Activated CD8-positive, alpha-beta T cell treated with anti-CD3 and anti-CD28 coated beads, Interleukin-2, amount 10 ng/mL, durations not matched to agents 7 days and 5 days (primary cell): ENCODE measurements around the gene PRR19. TPM values are rescaled to one million over a fixed set of nuclear protein-coding genes. Genes with fewer than 3 reads are reported as not detected.

Experiments used
- ATAC-seq: fragments of 150-1000 bp; cut with Tn5 transposase; one replicate; pipeline ENCODE4 v1.10.0; 2021; ENCODE audit warnings: moderate library complexity
- CTCF ChIA-PET: fragments of 350-600 bp; sonication (Branson Sonifier 250); formaldehyde crosslinking; loops from one replicate; lab custom pipeline; 2021; ENCODE audit warnings: antibody characterized with exemption; lab: Charles Lee
- POLR2A ChIA-PET: fragments of 350-600 bp; sonication (Branson Sonifier 250); formaldehyde crosslinking; loops from one replicate; lab custom pipeline; 2021; ENCODE audit warnings: antibody characterized with exemption; lab: Charles Lee
- DNase-seq: peaks from one replicate; pipeline ENCODE4 v3.0.0-alpha.2; 2020
- H3K27ac Mint-ChIP-seq: one replicate; pipeline ENCODE4 v1.8.0; 2021; ENCODE audit warnings: mild to moderate bottlenecking, mixed read lengths
- H3K27me3 Mint-ChIP-seq: one replicate; pipeline ENCODE4 v1.8.0; 2021; ENCODE audit warnings: low read depth, mixed read lengths
- H3K36me3 Mint-ChIP-seq: one replicate; pipeline ENCODE4 v1.8.0; 2021; ENCODE audit warnings: low read depth, mixed read lengths
- H3K4me1 Mint-ChIP-seq: one replicate; pipeline ENCODE4 v1.8.0; 2021; ENCODE audit warnings: low read depth, mixed read lengths
- H3K4me3 Mint-ChIP-seq: one replicate; pipeline ENCODE4 v1.8.0; 2021; ENCODE audit warnings: mild to moderate bottlenecking, mixed read lengths
- H3K9me3 Mint-ChIP-seq: one replicate; pipeline ENCODE4 v1.8.0; 2022; ENCODE audit warnings: mixed read lengths; ENCODE audit not compliant: insufficient read depth
- total RNA-seq, 2 experiments: library from RNA; stranded (reverse); gene quantifications; one replicate each; pipeline ENCODE4 v1.2.3, GENCODE V29; 2021

PRR19 gene
- total RNA-seq, 2 experiments from 2014 or later: 0.44 to 0.55 TPM

DNA sequence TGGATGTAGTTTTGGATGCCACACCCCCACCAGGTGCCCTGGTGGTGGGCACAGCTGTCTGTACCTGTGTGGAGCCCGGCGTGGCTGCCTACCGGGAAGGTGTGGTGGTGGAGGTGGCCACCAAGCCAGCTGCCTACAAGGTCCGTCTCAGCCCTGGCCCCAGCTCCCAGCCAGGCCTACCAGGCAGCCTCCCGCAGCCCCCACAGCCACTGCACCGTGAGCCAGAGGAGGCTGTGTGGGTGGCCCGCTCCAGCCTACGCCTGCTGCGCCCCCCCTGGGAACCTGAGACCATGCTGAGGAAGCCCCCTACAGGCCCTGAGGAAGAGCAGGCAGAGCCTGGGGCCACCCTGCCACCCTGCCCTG lies 29.4 kb upstream of the PRR19 start:
- POLR2A ChIA-PET: no interaction called here
- no peak for DNase-seq
- CTCF ChIA-PET: interaction anchor here (0.7 kb wide), 1 partner anchor 17 kb away, joined by 3 read pairs; no protein-coding TSS in a partner anchor
- Mint-ChIP-seq H3K4me3 (no peak overlapping the region), H3K27me3 (no peaks in the 10 kb centered on the region), H3K9me3 (no peaks in the 10 kb centered on the region), H3K4me1 (peaks cover 59% of the 10 kb centered on the region), H3K36me3 (peaks cover 35% of the 10 kb centered on the region), H3K27ac (no peak overlapping the region)
- ATAC-seq: no peak

DNA sequence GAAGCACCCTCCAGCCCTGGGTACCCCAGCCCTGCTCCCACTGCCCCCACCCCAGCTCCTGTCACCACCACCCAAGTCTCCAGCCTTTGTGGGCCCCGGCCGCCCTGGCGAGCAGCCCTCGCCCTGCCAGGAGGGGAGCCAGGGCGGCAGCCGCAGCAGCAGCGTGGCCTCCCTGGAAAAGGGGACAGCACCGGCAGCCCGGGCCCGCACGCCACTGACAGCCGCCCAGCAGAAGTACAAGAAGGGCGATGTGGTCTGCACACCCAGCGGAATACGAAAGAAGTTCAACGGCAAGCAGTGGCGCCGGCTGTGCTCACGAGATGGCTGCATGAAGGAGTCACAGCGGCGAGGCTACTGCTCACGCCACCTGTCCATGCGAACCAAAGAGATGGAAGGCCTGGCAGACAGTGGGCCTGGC lies 28.9 kb upstream of the PRR19 start:
- no peaks in the 10 kb centered on the region for H3K9me3 Mint-ChIP-seq
- ATAC-seq (no peak), DNase-seq (no peak)
- H3K27ac Mint-ChIP-seq: no peak overlapping the region
- ChIA-PET CTCF (no interaction called here), POLR2A (no interaction called here)
- peaks cover 35% of the 10 kb centered on the region for H3K36me3 Mint-ChIP-seq
- H3K27me3 Mint-ChIP-seq: no peaks in the 10 kb centered on the region
- no peak overlapping the region for H3K4me3 Mint-ChIP-seq
- peaks cover 56% of the 10 kb centered on the region for H3K4me1 Mint-ChIP-seq

DNA sequence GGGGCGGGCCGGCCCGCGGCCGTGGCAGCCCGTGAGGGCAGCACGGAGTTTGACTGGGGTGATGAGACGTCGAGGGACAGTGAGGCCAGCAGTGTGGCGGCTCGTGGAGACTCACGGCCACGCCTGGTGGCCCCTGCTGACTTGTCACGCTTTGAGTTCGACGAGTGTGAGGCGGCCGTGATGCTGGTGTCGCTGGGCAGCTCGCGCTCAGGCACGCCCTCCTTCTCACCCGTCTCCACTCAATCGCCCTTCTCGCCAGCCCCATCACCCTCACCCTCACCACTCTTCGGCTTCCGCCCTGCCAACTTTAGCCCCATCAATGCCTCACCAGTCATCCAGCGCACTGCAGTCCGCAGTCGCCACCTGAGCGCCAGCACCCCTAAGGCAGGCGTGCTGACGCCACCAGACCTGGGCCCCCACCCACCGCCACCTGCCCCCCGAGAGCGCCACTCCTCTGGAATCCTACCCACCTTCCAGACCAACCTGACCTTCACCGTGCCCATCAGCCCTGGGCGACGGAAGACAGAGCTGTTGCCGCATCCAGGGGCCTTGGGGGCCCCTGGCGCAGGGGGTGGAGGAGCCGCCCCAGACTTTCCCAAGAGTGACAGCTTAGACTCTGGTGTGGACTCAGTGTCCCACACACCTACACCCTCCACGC lies 28.4 kb upstream of the PRR19 start:
- POLR2A ChIA-PET: no interaction called here
- no peak for DNase-seq
- no peak overlapping the region for H3K4me3 Mint-ChIP-seq

DNA sequence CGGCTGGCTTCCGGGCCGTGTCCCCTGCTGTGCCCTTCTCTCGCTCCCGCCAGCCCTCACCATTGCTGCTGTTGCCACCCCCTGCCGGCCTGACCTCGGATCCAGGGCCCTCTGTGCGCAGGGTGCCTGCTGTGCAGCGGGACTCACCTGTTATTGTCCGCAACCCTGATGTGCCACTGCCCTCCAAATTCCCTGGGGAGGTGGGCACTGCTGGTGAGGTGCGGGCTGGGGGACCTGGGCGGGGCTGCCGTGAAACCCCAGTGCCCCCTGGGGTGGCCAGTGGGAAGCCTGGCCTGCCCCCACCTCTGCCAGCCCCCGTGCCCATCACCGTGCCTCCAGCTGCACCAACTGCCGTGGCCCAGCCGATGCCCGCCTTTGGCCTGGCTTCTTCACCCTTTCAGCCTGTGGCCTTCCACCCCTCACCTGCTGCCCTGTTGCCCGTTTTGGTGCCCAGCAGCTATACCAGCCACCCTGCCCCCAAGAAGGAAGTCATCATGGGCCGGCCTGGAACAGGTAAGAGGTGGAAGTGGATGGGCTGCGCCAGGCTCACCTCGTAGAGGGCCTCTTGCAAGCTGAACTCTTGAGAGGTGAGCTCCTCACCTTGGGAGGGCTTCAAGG lies 27.8 kb upstream of the PRR19 start:
- CTCF ChIA-PET: interaction anchor here (2.4 kb wide), 1 partner anchor 28 kb away, joined by 5 read pairs; no protein-coding TSS in a partner anchor
- Mint-ChIP-seq H3K27ac (no peak overlapping the region), H3K9me3 (no peaks in the 10 kb centered on the region)

More for the DNA sequence above, 28.4 kb upstream of the PRR19 start:
- CTCF ChIA-PET: no interaction called here
- no peak overlapping the region for H3K27ac Mint-ChIP-seq
- ATAC-seq: no peak
- H3K27me3 Mint-ChIP-seq: no peaks in the 10 kb centered on the region
- H3K9me3 Mint-ChIP-seq: no peaks in the 10 kb centered on the region
- H3K36me3 Mint-ChIP-seq: peaks cover 35% of the 10 kb centered on the region
- H3K4me1 Mint-ChIP-seq: peaks cover 60% of the 10 kb centered on the region

DNA sequence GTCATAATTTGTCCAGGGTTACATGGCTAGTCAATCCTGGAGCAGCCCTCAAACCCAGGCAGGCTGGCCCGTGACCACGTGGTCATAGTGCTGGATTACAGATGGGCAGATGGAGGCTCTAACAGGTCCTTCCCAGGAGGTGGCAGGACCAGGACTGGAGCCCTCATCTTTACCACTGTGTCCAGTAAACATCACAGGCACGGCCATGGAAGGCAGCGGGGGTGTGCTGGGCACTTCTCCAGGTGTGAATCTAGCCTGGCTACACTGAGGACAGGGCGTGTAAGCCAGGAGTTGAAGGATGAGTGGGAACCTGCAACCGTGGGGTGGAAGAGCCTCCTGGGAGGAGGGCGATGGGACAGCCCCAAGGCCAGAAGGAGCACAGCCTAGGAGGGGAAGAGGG lies 26.8 kb upstream of the PRR19 start:
- ATAC-seq: no peak
- Mint-ChIP-seq H3K4me3 (no peak overlapping the region), H3K27me3 (no peaks in the 10 kb centered on the region), H3K4me1 (peaks cover 67% of the 10 kb centered on the region), H3K36me3 (peaks cover 45% of the 10 kb centered on the region), H3K9me3 (no peaks in the 10 kb centered on the region), H3K27ac (peak overlapping the region; percentile 64)
- ChIA-PET CTCF (interaction anchor here (2.4 kb wide), 1 partner anchor 29 kb away, joined by 5 read pairs; no protein-coding TSS in a partner anchor), POLR2A (no interaction called here)
- DNase-seq: no peak

More for the DNA sequence above, 27.8 kb upstream of the PRR19 start:
- no peaks in the 10 kb centered on the region for H3K27me3 Mint-ChIP-seq
- POLR2A ChIA-PET: no interaction called here
- H3K4me1 Mint-ChIP-seq: peaks cover 66% of the 10 kb centered on the region
- no peak for ATAC-seq
- DNase-seq: no peak
- no peak overlapping the region for H3K4me3 Mint-ChIP-seq
- H3K36me3 Mint-ChIP-seq: peaks cover 39% of the 10 kb centered on the region

DNA sequence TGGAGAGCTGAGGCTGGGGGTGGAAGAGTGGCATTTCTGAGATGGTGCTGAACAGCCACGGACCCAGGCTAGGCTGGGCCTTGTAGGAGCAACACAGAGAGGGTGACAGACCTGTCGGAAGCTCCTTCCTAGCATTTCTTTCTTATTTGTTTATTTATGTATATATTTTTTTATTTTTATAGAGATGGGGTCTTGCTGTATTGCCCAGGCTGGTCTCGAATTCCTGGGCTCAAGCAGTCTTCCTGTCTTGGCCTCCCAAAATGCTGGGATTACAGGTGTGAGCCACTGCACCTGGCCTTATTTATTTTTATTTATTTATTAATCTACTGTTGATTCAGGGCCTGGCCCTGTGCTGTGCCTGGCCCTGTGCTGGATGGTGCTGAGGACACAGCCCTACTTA lies 26.4 kb upstream of the PRR19 start:
- CTCF ChIA-PET: interaction anchor here (2.4 kb wide), 1 partner anchor 30 kb away, joined by 5 read pairs; no protein-coding TSS in a partner anchor
- no peak overlapping the region for H3K4me3 Mint-ChIP-seq
- DNase-seq (no peak), ATAC-seq (no peak)
- H3K27ac Mint-ChIP-seq: peak overlapping the region; percentile 90
- POLR2A ChIA-PET: no interaction called here
- H3K9me3 Mint-ChIP-seq: no peaks in the 10 kb centered on the region
- H3K4me1 Mint-ChIP-seq: peaks cover 63% of the 10 kb centered on the region
- no peaks in the 10 kb centered on the region for H3K27me3 Mint-ChIP-seq
- H3K36me3 Mint-ChIP-seq: peaks cover 45% of the 10 kb centered on the region

DNA sequence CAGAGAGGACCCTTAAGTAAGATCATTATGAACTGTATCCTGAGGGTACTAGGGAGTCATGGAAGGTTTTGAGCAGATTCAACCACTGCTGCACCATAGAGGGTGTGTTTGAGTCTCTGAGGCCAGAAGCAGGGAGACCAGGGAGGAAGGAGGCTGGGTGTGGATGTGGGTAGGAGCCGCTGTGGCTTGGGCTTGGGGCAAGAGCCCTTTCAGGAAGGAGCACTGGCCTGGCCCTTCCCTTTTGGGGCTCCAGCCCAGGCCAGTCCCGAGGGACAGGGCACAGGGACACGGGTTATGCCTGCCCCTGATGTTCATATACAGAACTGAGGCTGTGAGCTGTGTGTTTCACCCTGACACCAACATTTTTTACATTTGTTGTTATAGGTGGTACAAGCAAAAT lies 25.6 kb upstream of the PRR19 start:
- Mint-ChIP-seq H3K4me1 (peaks cover 58% of the 10 kb centered on the region), H3K27ac (peak overlapping the region; percentile 90), H3K4me3 (peak overlapping the region; percentile 45), H3K36me3 (peaks cover 41% of the 10 kb centered on the region), H3K27me3 (no peaks in the 10 kb centered on the region), H3K9me3 (no peaks in the 10 kb centered on the region)
- DNase-seq (no peak), ATAC-seq (no peak)
- CTCF ChIA-PET: interaction anchor here (1.7 to 2.4 kb wide), 2 partner anchors 30 to 144 kb away, joined by 4 to 5 read pairs; partner anchors contain the start of gene POU2F2
- POLR2A ChIA-PET: no interaction called here

DNA sequence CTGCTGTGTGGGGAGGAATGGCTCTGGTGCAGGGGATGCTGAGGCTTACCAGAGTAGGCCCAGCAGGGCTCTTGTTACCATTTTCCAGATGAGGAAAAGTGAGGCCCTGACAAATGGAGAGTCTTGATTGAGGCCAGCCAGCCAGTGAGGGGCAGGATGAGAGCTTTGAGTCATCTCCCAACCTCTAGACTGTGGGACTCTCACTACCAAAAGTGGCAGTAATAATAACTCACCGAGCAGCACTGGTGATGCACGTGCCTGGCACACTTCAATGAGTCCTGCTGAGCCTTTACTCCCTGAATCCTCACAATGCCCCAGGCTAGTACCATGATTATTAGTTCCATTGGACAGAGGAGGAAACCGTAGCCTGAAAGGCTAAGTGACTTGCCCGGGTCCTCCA lies 25.1 kb upstream of the PRR19 start:
- no peak overlapping the region for H3K4me3 Mint-ChIP-seq
- no peaks in the 10 kb centered on the region for H3K27me3 Mint-ChIP-seq
- no peak for ATAC-seq
- POLR2A ChIA-PET: interaction anchor here (1.4 kb wide), 1 partner anchor 9 kb away, joined by 4 read pairs; no protein-coding TSS in a partner anchor
- peaks cover 37% of the 10 kb centered on the region for H3K36me3 Mint-ChIP-seq
- CTCF ChIA-PET: interaction anchor here (1.7 kb wide), 1 partner anchor 144 kb away, joined by 4 read pairs; the partner anchor contains the start of gene POU2F2
- peak overlapping the region; percentile 57 for H3K27ac Mint-ChIP-seq
- H3K4me1 Mint-ChIP-seq: peaks cover 59% of the 10 kb centered on the region
- no peak for DNase-seq
- H3K9me3 Mint-ChIP-seq: no peaks in the 10 kb centered on the region

DNA sequence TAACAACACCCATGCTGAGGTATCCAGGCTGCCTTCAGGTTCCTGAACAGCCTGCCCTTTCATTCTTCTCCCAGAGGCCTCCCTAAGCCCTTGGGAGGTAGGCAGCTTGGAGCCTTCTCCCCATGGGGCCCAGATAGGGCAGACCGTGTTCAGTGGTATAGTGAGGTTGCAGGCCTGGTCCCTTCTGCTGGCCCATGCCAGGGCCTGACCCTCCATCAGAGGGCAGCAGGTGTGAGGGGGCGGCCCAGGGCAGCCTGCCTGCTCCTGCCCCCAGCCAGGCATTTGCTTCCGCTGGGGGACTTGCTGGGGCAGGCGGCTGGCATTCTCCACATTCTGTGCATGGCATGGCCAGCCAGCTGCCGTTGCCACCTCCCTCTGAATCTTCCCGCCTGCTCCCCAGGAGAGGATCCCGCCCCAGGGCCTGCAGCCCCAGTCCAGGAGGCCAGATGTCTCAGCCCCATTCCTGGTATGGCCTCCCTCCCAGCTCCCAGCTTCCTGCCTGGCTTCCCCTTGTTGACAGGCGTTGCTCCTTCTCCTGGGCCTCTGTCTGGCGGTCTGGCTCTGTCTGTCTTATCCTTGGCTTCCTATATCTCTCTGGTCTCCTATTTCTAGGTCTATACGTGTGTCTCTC lies 24.0 kb upstream of the PRR19 start:
- no peak for DNase-seq
- H3K9me3 Mint-ChIP-seq: no peaks in the 10 kb centered on the region
- H3K36me3 Mint-ChIP-seq: peaks cover 37% of the 10 kb centered on the region
- no peak overlapping the region for H3K4me3 Mint-ChIP-seq
- no peak for ATAC-seq
- POLR2A ChIA-PET: interaction anchor here (1.4 kb wide), 1 partner anchor 10 kb away, joined by 4 read pairs; no protein-coding TSS in a partner anchor
- CTCF ChIA-PET: interaction anchor here (1.3 to 2.9 kb wide), 7 partner anchors 18 to 155 kb away, joined by 3 to 113 read pairs (median 14); partner anchors contain the start of genes GSK3A, POU2F2 and ZNF526
- H3K27ac Mint-ChIP-seq: peak overlapping the region; percentile 92
- peaks cover 68% of the 10 kb centered on the region for H3K4me1 Mint-ChIP-seq
- no peaks in the 10 kb centered on the region for H3K27me3 Mint-ChIP-seq

DNA sequence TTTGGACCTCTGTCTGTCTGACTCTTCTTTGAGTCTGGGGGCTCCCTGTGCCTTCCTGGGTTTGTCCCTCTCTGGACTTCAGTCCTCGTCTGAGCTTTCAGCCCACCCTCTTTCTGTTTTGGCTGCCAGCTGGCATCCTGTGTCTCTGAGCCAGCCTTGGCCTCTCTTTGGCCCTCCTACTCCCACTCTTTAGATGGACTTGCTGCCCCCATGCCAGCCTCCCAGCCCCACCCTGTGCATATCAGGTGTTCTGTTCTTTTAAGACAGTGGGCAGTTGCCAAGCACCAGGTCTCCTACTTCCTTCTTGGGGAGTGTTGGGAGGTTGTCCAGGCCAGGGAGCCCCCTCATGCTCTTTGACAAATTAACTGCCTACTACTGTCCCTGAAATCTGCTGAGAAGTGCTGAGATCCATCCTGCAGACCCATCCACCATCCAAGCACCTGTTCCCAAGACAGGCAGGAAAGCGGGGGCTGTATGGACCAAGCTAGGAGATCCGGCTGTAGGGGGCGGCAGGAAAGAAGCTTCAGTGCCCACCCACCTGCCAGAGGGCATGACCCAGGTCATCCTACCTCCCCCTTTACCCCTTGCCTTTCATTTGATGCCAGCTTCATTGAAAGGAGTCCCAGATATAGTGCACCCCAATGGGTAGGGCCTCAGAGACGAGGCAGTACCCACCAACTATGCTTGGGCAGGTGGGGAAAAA lies 23.3 kb upstream of the PRR19 start:
- DNase-seq (no peak), ATAC-seq (no peak)
- Mint-ChIP-seq H3K36me3 (peaks cover 31% of the 10 kb centered on the region), H3K27me3 (no peaks in the 10 kb centered on the region), H3K27ac (peak overlapping the region; percentile 92), H3K9me3 (no peaks in the 10 kb centered on the region), H3K4me1 (peaks cover 65% of the 10 kb centered on the region), H3K4me3 (peak overlapping the region; percentile 81)
- CTCF ChIA-PET: interaction anchor here (1.0 to 3.5 kb wide), 26 partner anchors 8 to 170 kb away, joined by 3 to 113 read pairs (median 7); partner anchors contain the start of genes CIC, DEDD2, ERF and GSK3A
- POLR2A ChIA-PET: interaction anchor here (1.4 to 2.5 kb wide), 2 partner anchors 8 to 11 kb away, joined by 4 to 33 read pairs; no protein-coding TSS in a partner anchor
